HG03103 (cell line): ENCODE data around the gene KMT2C.

Experiments used
- ATAC-seq: cut with Tn5 transposase; IDR thresholded peaks from one replicate; pipeline ENCODE4 v1.9.1; 2021; ENCODE audit warnings: low read depth; ENCODE audit not compliant: unreplicated experiment

The KMT2C gene

DNA sequence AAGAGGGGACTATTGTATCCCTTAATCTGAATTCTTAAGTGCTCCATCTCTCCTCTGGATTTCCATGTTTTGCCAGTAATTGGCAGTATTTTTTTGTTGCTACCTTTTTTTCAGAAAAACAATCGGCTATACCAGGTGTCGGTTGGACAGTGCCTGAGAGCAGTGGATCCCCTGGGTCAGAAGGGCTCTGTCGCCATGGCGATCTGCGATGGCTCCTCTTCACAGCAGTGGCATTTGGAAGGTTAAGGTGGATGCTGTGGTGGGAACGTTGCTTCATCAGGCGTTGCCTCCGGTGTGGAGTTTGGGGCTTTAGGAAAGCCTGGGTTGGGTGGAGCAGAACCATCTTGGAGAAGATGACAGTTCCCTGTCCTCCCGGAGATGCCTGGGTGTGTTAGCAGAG, 314.4 kb downstream of the KMT2C start:
- no peak for ATAC-seq

GRCh38 chr7:152120776-152121175, 315.0 kb downstream of the KMT2C start:
- no peak for ATAC-seq

- ATAC-seq = no peak
Measured at GRCh38 chr7:152120210-152120609, 315.6 kb downstream of the KMT2C start.

- no peak for ATAC-seq
Measured at GRCh38 chr7:152117356-152117755, 318.4 kb downstream of the KMT2C start.

GRCh38 chr7:152115021-152115718, 320.6 kb downstream of the KMT2C start:
- ATAC-seq = no peak

- no peak for ATAC-seq
Measured at GRCh38 chr7:152112829-152113228, 323.0 kb downstream of the KMT2C start.

DNA sequence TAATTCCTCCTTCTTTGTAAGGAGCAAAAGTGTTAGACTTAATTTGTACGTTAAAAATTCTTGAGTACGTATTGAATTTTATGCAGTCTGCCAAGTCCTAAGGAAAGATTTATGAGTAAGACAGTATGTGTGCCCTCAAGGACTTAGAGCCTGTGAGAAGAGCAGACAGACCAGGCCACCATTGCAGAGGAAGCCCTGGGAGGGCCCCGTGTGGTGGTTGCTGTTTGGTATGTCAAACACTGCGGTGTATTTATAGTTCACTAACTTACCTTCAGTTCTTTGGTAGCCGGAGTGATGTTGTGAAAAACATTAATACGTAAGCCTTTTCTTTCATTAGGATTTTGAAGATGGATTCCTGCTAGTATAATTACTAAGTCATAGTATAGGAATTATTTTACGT, 327.4 kb downstream of the KMT2C start:
- no peak for ATAC-seq

DNA sequence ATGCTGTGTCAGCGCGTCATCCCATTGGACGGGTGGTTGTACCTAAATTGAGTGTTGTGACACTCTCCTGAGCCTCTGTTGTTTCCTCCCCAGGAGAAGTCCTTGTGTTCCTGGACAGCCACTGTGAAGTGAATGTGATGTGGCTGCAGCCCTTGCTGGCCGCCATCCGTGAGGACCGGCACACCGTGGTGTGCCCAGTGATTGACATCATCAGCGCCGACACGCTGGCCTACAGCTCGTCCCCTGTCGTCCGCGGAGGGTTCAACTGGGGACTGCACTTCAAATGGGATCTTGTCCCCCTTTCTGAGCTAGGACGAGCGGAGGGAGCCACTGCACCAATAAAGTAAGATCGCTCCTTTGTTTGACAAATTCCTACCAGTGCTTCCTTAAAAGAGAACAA, 327.9 kb downstream of the KMT2C start:
- no peak for ATAC-seq

DNA sequence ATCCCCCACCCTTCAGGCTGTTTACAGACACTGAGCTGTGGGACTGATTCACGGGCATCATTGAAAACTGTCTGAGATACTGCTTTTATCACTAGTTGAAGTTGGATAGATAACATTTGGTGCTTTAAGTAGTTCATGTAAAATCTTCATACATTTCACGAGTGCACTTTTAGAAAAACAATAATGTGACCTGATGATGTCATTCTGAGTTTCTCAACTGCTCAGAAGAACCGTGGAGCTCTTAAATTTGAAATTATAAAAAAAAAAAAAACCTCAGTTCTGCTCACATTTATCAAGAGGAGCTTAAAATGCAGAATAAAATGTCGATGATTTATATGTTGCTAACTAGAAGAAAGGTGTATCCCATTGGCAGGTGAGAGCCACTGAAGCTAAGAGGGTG, 328.8 kb downstream of the KMT2C start:
- ATAC-seq = no peak

DNA sequence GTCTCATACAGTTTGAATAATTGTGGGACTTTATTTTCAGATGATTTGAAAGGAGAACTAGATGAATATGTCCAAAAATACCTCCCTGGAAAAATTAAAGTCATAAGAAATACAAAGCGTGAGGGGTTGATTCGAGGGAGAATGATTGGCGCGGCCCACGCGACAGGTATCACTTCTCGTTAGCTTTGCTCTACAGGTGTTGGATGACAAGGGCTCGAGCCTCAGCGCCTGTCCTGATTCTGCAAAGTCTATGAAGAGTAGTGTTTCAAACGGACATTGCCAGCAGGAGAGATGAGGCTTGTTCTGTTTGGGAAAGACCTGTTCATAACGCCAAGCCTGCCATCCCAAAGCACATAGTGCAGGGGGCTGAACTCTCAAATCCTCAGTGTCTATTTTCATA, 330.6 kb downstream of the KMT2C start:
- ATAC-seq = no peak

DNA sequence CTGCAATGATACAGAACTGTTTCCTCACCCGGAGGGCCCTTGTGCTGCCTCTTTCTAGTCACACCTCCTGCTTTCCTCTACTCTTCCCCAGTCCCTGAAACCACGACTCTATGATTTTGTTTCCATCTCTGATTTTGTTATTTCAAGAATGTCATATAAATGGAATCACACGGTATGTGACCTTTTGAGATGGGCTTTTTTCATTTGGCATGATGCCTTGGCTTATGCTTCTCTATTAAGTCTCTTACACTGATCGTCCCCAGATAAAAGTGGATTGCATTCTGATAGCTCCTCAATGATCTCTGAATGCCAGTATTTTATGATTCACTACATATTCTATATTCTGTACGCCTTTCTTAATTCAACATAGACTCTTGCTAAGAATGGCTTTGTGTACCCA, 332.1 kb downstream of the KMT2C start:
- no peak for ATAC-seq

GRCh38 chr7:152103066-152103465, 332.7 kb downstream of the KMT2C start:
- no peak for ATAC-seq

GRCh38 chr7:152097330-152097729, 338.5 kb downstream of the KMT2C start:
- ATAC-seq = no peak

GRCh38 chr7:152095771-152096170, 340.0 kb downstream of the KMT2C start:
- ATAC-seq = no peak

- ATAC-seq = no peak
Measured at GRCh38 chr7:152093717-152094116, 342.1 kb downstream of the KMT2C start.

DNA sequence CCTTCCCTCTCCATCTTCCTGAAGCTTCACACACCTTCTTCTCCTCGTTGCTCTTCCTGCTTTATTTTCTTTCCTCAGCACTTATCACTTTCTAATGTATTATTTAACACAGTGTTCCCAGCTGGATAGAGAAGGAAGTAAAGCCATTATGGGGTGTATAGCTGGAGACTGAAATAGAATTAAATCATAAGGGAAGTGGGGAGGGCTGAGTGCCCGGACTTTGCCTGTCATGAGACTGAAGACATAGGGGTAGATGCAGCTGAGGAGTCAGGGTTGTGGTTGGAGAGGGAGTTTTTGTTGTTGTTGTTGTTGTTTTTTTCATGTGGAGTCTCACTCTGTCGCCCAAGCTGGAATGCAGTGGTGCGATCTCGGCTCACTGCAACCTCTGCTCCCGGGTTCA, 345.1 kb downstream of the KMT2C start:
- no peak for ATAC-seq

- no peak for ATAC-seq
Measured at GRCh38 chr7:152089183-152089582, 346.6 kb downstream of the KMT2C start.

DNA sequence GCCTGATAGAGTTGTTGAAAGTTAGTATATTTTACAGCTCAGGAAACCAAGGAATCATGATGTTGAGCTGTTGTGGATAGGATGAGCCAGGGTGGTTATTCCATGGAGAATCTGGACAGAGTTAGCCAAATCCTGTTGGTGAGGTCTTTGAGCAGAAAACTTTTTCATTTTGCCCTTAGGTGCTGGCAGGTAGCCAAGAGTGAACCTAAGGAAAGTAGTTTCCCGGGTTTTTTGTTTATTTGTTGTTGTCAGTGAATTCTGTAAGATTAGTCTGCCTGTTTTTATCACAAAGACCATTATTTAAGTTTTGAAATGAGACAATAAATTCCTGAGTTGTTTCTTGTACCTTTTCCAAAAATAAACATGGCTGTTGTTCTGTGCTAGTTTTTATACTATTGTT, 349.3 kb downstream of the KMT2C start:
- no peak for ATAC-seq

DNA sequence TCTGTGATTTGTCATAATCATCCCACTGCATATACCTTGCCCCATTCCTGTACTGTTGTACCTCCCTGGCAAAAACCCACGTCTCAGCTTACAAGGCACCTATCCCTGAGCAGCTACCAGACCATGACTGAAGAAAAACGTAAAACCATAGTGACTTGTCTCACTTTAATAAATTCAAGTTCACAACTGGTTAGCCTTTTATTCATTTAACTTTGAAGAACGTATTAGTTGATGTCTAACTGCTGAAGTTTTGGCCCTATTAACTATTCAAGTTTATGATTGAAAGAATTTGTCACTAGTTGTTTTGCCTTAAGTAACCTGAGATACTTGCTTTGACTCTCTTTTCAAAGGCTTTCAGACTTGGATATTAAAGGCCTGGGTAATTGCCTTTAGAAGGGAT, 350.7 kb downstream of the KMT2C start:
- no peak for ATAC-seq
